C4-2B (cell line): ENCODE data around the gene CHTF18.

Experiments used
- CTCF ChIP-seq: fragments of 450-650 bp; conservative IDR thresholded peaks from 2 replicates; pipeline ENCODE4 v1.5.1; 2017; ENCODE audit warnings: mild to moderate bottlenecking
- ZFX ChIP-seq: fragments of 450-650 bp; IDR thresholded peaks from 2 replicates; pipeline ENCODE4 v1.6.1; 2017

DNA sequence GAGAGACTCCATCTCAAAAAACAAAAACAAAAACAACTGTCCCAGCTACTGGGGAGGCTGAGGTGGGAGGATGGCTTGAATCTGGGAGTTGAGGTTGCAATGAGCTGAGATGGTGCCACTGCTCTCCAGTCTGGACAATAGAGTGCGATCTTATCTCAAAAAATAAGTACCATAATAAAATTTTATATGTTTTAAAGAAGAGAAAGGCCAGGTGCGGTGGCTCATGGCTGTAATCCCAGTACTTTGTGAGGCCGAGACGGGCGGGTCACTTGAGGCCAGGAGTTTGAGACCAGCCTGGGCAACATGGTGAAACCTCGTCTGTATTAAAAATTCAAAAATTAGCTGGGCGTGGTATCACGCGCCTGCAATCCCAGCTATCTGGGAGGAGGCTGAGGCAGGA, 11.6 kb upstream of the CHTF18 start:
- TF ChIP-seq CTCF (no peak), ZFX (no peak)
